H1 (cell line): Measurements from ENCODE around the gene PIK3R4. TPM values are rescaled to one million over a fixed set of nuclear protein-coding genes. Genes with fewer than 3 reads are reported as not detected.

ENCODE experiments used
- CTCF ChIA-PET: fragments of 300-600 bp; sonication (Branson Sonifier 250); formaldehyde crosslinking; loops from one replicate; lab custom pipeline; 2021; ENCODE audit not compliant: partially characterized antibody; lab: Charles Lee
- POLR2A ChIA-PET: fragments of 300-600 bp; sonication (Branson Sonifier 250); formaldehyde crosslinking; loops from one replicate; lab custom pipeline; 2021; ENCODE audit warnings: inconsistent platforms; ENCODE audit not compliant: partially characterized antibody; lab: Charles Lee
- DNase-seq, 2 experiments: peaks; one replicate each; pipeline versions ENCODE4 v3.0.0 to v3.0.0-alpha.2; 2010 to 2022; ENCODE audit warnings: low spot score in 2 of 2, low read depth in 1 of 2, mixed read lengths in 1 of 2
- FAIRE-seq: peaks from 2 replicates; lab custom pipeline; 2011; peaks lifted over from hg19 to GRCh38; lab: Jason Lieb, UNC
- H2AFZ ChIP-seq: 2 replicates; pipeline ENCODE4 v1.8.1; 2012; ENCODE audit warnings: low read length, inconsistent platforms
- H2AK5ac ChIP-seq: 2 replicates; pipeline ENCODE4 v1.6.1; 2013; ENCODE audit warnings: low read depth, low read length
- H2BK120ac ChIP-seq: replicated peaks from 2 replicates; pipeline ENCODE3; 2013; ENCODE audit warnings: low read depth, low read length, inconsistent platforms
- H2BK12ac ChIP-seq: 2 replicates; pipeline ENCODE4 v1.6.1; 2013; ENCODE audit warnings: low read depth, low read length
- H2BK15ac ChIP-seq: 2 replicates; pipeline ENCODE4 v1.6.1; 2013; ENCODE audit warnings: low read length
- H2BK20ac ChIP-seq: 2 replicates; pipeline ENCODE4 v1.6.1; 2013; ENCODE audit warnings: low read length
- H2BK5ac ChIP-seq: 2 replicates; pipeline ENCODE4 v1.6.1; 2013; ENCODE audit warnings: low read depth, low read length
- H3K14ac ChIP-seq: 2 replicates; pipeline ENCODE4 v1.6.1; 2013; ENCODE audit warnings: inconsistent platforms; ENCODE audit not compliant: insufficient read length
- H3K18ac ChIP-seq: 2 replicates; pipeline ENCODE4 v1.6.1; 2013; ENCODE audit warnings: low read length; ENCODE audit errors: extremely low read depth
- H3K23ac ChIP-seq: 2 replicates; pipeline ENCODE4 v1.6.1; 2013; ENCODE audit warnings: inconsistent platforms; ENCODE audit not compliant: insufficient read length
- H3K23me2 ChIP-seq: 2 replicates; pipeline ENCODE4 v1.6.1; 2013; ENCODE audit warnings: low read depth, low read length
- H3K27ac ChIP-seq: 2 replicates; pipeline ENCODE4 v1.6.1; 2011; ENCODE audit warnings: low read depth, low read length, inconsistent platforms
- H3K27me3 ChIP-seq, 4 experiments: replicated peaks in 1 of 4; 1 replicate in 1 of 4; 2 replicates in 3 of 4; pipeline versions ENCODE4 v1.6.1 to v1.8.1; 2011 to 2013; ENCODE audit warnings: low read length in 3 of 4, mild to moderate bottlenecking in 3 of 4, inconsistent platforms in 2 of 4, mixed read lengths in 2 of 4, moderate library complexity in 1 of 4; ENCODE audit not compliant: control insufficient read depth in 3 of 4, insufficient read depth in 3 of 4; ENCODE audit errors: extremely low read depth in 1 of 4
- H3K36me3 ChIP-seq, 4 experiments: 2 replicates each; pipeline versions ENCODE4 v1.6.1 to v1.8.1; 2011 to 2013; ENCODE audit warnings: mild to moderate bottlenecking in 4 of 4, low read length in 3 of 4, moderate library complexity in 2 of 4, control low read depth in 1 of 4, inconsistent platforms in 1 of 4; ENCODE audit not compliant: insufficient read depth in 4 of 4, control insufficient read depth in 2 of 4
- H3K4ac ChIP-seq: replicated peaks from 2 replicates; pipeline ENCODE3; 2013; ENCODE audit warnings: low read length, low read depth, mixed read lengths, inconsistent platforms; ENCODE audit not compliant: insufficient read length
- H3K4me1 ChIP-seq, 4 experiments: replicated peaks in 1 of 4; 1 replicate in 1 of 4; 2 replicates in 3 of 4; pipeline versions ENCODE4 v1.6.1 to v1.8.1; 2011 to 2013; ENCODE audit warnings: low read length in 3 of 4, inconsistent platforms in 2 of 4, mixed read lengths in 1 of 4; ENCODE audit not compliant: insufficient read depth in 4 of 4, control insufficient read depth in 3 of 4
- H3K4me2 ChIP-seq, 2 experiments: 2 replicates each; pipeline versions ENCODE4 v1.6.1 to v1.8.1; 2011 to 2013; ENCODE audit warnings: low read depth in 2 of 2, low read length in 2 of 2, control low read depth in 1 of 2, inconsistent platforms in 1 of 2, mild to moderate bottlenecking in 1 of 2; ENCODE audit not compliant: insufficient read depth in 1 of 2
- H3K4me3 ChIP-seq, 4 experiments: fragments of 200-600, 300-600 bp in 1 of 4; sonication (generic), shearing (Covaris generic), sonication (Bioruptor Twin) in 1 of 4; 2 replicates each; pipeline versions ENCODE4 v1.5.1 to v1.8.1; 2011 to 2016; ENCODE audit warnings: low read length in 4 of 4, low read depth in 3 of 4, control low read depth in 2 of 4, inconsistent platforms in 2 of 4, mild to moderate bottlenecking in 2 of 4, mixed read lengths in 1 of 4, moderate library complexity in 1 of 4; ENCODE audit not compliant: insufficient read depth in 2 of 4; ENCODE audit errors: extremely low read depth in 1 of 4
- H3K56ac ChIP-seq: replicated peaks from 2 replicates; pipeline ENCODE3; 2013; ENCODE audit warnings: low read depth, mild to moderate bottlenecking, mixed read lengths, low read length, inconsistent platforms; ENCODE audit not compliant: insufficient read length
- H3K79me1 ChIP-seq: 2 replicates; pipeline ENCODE4 v1.6.1; 2013; ENCODE audit warnings: low read depth, low read length, control low read depth
- H3K79me2 ChIP-seq, 2 experiments: 2 replicates each; pipeline versions ENCODE4 v1.6.1 to v1.8.1; 2012 to 2013; ENCODE audit warnings: low read length in 2 of 2, mild to moderate bottlenecking in 2 of 2, inconsistent platforms in 1 of 2; ENCODE audit not compliant: insufficient read depth in 2 of 2, control insufficient read depth in 1 of 2
- H3K9ac ChIP-seq, 4 experiments: replicated peaks in 1 of 4; 1 replicate in 1 of 4; 2 replicates in 3 of 4; pipeline versions ENCODE4 v1.6.1 to v1.8.1; 2011 to 2013; ENCODE audit warnings: low read depth in 3 of 4, low read length in 3 of 4, control low read depth in 2 of 4, mild to moderate bottlenecking in 2 of 4, moderate library complexity in 2 of 4, inconsistent platforms in 1 of 4; ENCODE audit errors: extremely low read depth in 1 of 4
- H3K9me3 ChIP-seq, 2 experiments: 2 replicates each; pipeline versions ENCODE4 v1.6.1 to v1.8.1; 2012 to 2013; ENCODE audit warnings: mild to moderate bottlenecking in 2 of 2, moderate library complexity in 2 of 2, control low read depth in 1 of 2, inconsistent platforms in 1 of 2, low read depth in 1 of 2, low read length in 1 of 2, mixed read lengths in 1 of 2; ENCODE audit not compliant: insufficient read depth in 2 of 2
- H4K20me1 ChIP-seq, 2 experiments: replicated peaks in 1 of 2; 2 replicates each; pipeline versions ENCODE3 to v1.8.1; 2011 to 2013; ENCODE audit warnings: inconsistent platforms in 2 of 2, low read length in 2 of 2, mild to moderate bottlenecking in 1 of 2; ENCODE audit not compliant: insufficient read depth in 2 of 2, control insufficient read depth in 1 of 2
- H4K5ac ChIP-seq: 2 replicates; pipeline ENCODE4 v1.6.1; 2013; ENCODE audit warnings: low read length, low read depth, mixed read lengths, inconsistent platforms; ENCODE audit not compliant: insufficient read length
- H4K8ac ChIP-seq: 2 replicates; pipeline ENCODE4 v1.8.0; 2013; ENCODE audit warnings: mild to moderate bottlenecking, moderate library complexity, low read length, inconsistent platforms; ENCODE audit not compliant: insufficient read depth; ENCODE audit errors: extremely low read depth
- H4K91ac ChIP-seq: replicated peaks from 2 replicates; pipeline ENCODE3; 2013; ENCODE audit warnings: low read length, mixed read lengths, inconsistent platforms; ENCODE audit not compliant: insufficient read length
- BCL11A ChIP-seq, 2 experiments: IDR thresholded peaks; one replicate each; pipeline ENCODE4 v1.6.1; 2011; ENCODE audit warnings: low read depth in 2 of 2, low read length in 2 of 2, mild to moderate bottlenecking in 2 of 2
- CBX5 ChIP-seq: fragments of 300-800, 300-1000 bp; sonication (generic); IDR thresholded peaks from 2 replicates; pipeline ENCODE4 v1.7.1; 2016; ENCODE audit warnings: antibody characterized with exemption, low read length, low read depth
- CHD1 ChIP-seq: IDR thresholded peaks from 2 replicates; pipeline ENCODE4 v1.6.1; 2012; ENCODE audit warnings: low read depth, low read length, improper control_type of control experiment
- FOSL1 ChIP-seq: IDR thresholded peaks from 2 replicates; pipeline ENCODE4 v1.6.1; 2011; ENCODE audit warnings: mild to moderate bottlenecking, low read depth, low read length, moderate library complexity; ENCODE audit not compliant: insufficient read depth
- GABPA ChIP-seq: IDR thresholded peaks from 2 replicates; pipeline ENCODE4 v1.6.1; 2011; ENCODE audit warnings: mild to moderate bottlenecking, low read length, moderate library complexity, borderline replicate concordance; ENCODE audit not compliant: insufficient read depth
- KDM4A ChIP-seq: IDR thresholded peaks from one replicate; pipeline ENCODE4 v1.7.1; 2012; ENCODE audit warnings: low read depth, mild to moderate bottlenecking, moderate library complexity, low read length, inconsistent platforms; ENCODE audit not compliant: severe bottlenecking
- NRF1 ChIP-seq: IDR thresholded peaks from 2 replicates; pipeline ENCODE4 v1.6.1; 2011; ENCODE audit warnings: mild to moderate bottlenecking, low read depth, low read length, improper control_type of control experiment
- RXRA ChIP-seq: IDR thresholded peaks from 2 replicates; pipeline ENCODE4 v1.6.1; 2011; ENCODE audit warnings: low read depth, mild to moderate bottlenecking, low read length, moderate library complexity; ENCODE audit not compliant: insufficient read depth
- SAP30 ChIP-seq: fragments of 300-600 bp; sonication (generic); IDR thresholded peaks from 2 replicates; pipeline ENCODE4 v1.7.1; 2012; ENCODE audit warnings: low read length, moderate library complexity, mild to moderate bottlenecking, inconsistent platforms; ENCODE audit not compliant: insufficient read depth, insufficient replicate concordance
- SP1 ChIP-seq: IDR thresholded peaks from 2 replicates; pipeline ENCODE4 v1.6.1; 2011; ENCODE audit warnings: low read depth, low read length
- SP4 ChIP-seq: IDR thresholded peaks from 2 replicates; pipeline ENCODE4 v1.6.1; 2012; ENCODE audit warnings: low read length, inconsistent platforms
- SRF ChIP-seq: IDR thresholded peaks from 2 replicates; pipeline ENCODE4 v1.6.1; 2011; ENCODE audit warnings: mild to moderate bottlenecking, low read depth, low read length, moderate library complexity
- TAF1 ChIP-seq: IDR thresholded peaks from 2 replicates; pipeline ENCODE4 v1.6.1; 2011; ENCODE audit warnings: mild to moderate bottlenecking, low read depth, low read length
- TAF7 ChIP-seq: optimal IDR thresholded peaks from 2 replicates; pipeline ENCODE3; 2011; ENCODE audit warnings: low read depth, mild to moderate bottlenecking, inconsistent platforms, low read length, moderate library complexity, borderline replicate concordance
- WGBS, 2 experiments: shearing (Covaris generic) in 1 of 2; methylation state at CpG; one replicate each; pipeline versions ENCODE4 v1.1.6 to v1.1.7; 2013 to 2015; ENCODE audit warnings: low lambda C conversion rate in 2 of 2, mixed read lengths in 2 of 2, inconsistent platforms in 1 of 2, low coverage in 1 of 2, missing lambda C conversion rate in 1 of 2; ENCODE audit not compliant: insufficient replicate concordance in 2 of 2, insufficient coverage in 1 of 2, insufficient read length in 1 of 2; ENCODE audit errors: extremely low coverage in 1 of 2, missing lambda C conversion rate in 1 of 2; 5-methylcytosine and 5-hydroxymethylcytosine counted together
- polyA plus RNA-seq, 7 experiments: library from polyadenylated mRNA; depleted of rRNA in 3 of 7; stranded (reverse) in 5 of 7; unstranded in 2 of 7; fragments of >200 nt in 5 of 7; fragments of 200-250 nt in 2 of 7; gene quantifications; 1 replicate in 5 of 7; 2 replicates in 1 of 7; 4 replicates in 1 of 7; pipeline versions ENCODE4 v1.2.1 to v1.2.3, GENCODE V29; 2011 to 2013; ENCODE audit warnings: missing spikeins in 2 of 7, mixed read lengths in 2 of 7
- total RNA-seq: library from RNA; stranded (reverse); fragmentation: NEBNext Ultra II Directional; extraction: Animal tissue kit (Norgen Biotek cat#: 25700); gene quantifications from 2 replicates; pipeline ENCODE4 v1.2.1, GENCODE V29; 2021

Gene PIK3R4
- total and polyA plus RNA-seq, 2 of the 8 experiments (the other 6 are each of a cell fraction or from before 2014, with no cell fraction given) = 43.8 to 87.4 TPM

DNA sequence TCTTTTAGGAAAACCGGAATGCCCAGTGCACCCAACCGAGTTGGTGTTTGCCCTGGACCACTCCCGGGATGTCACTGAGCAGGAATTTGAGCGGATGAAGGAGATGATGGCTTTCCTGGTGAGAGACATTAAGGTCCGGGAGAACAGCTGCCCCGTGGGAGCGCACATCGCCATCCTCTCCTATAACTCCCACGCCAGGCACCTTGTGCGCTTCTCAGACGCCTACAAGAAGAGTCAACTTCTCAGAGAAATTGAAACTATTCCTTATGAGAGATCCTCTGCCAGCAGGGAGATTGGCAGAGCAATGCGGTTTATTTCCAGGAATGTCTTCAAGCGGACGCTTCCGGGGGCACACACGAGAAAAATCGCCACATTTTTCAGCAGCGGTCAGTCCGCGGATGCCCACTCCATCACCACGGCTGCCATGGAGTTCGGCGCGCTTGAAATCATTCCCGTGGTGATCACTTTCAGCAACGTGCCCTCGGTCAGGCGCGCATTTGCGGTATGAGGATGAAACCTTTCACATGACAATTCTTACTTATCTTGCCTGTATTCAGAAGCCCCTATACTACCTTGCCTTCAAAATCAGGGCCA, 97.5 kb downstream of the PIK3R4 start:
- CTCF ChIA-PET = interaction anchor here (0.7 kb wide), 1 partner anchor 9 kb away, joined by 3 read pairs; no protein-coding TSS in a partner anchor
- no peaks in the 10 kb centered on the region for H3K79me1 ChIP-seq
- no peak for DNase-seq
- H3K14ac ChIP-seq = no peak overlapping the region
- POLR2A ChIA-PET = interaction anchor here (0.6 kb wide), 1 partner anchor 23 kb away, joined by 5 read pairs; no protein-coding TSS in a partner anchor
- no peak overlapping the region for H2BK12ac ChIP-seq
- H4K91ac ChIP-seq = no peak overlapping the region
- no peak overlapping the region for H2AK5ac ChIP-seq
- H4K8ac ChIP-seq = no peak overlapping the region
- no peak overlapping the region for H2BK15ac ChIP-seq
- no peaks in the 10 kb centered on the region for H4K20me1 ChIP-seq
- H3K23me2 ChIP-seq = no peaks in the 10 kb centered on the region
- H3K4me2 ChIP-seq = no peak overlapping the region
- H2AFZ ChIP-seq = no peak overlapping the region
- no peak overlapping the region for H3K4ac ChIP-seq
- no peak overlapping the region for H2BK5ac ChIP-seq
- H3K4me1 ChIP-seq = no peaks in the 10 kb centered on the region
- no peak overlapping the region for H3K4me3 ChIP-seq
- FAIRE-seq = no peak
- H3K18ac ChIP-seq = no peak overlapping the region
- H3K23ac ChIP-seq = no peak overlapping the region
- no peaks in the 10 kb centered on the region for H3K79me2 ChIP-seq
- no peak overlapping the region for H2BK20ac ChIP-seq
- H3K36me3 ChIP-seq = no peaks in the 10 kb centered on the region
- H3K9ac ChIP-seq = no peak overlapping the region
- H2BK120ac ChIP-seq = no peak overlapping the region
- H3K56ac ChIP-seq = no peak overlapping the region
- no peak overlapping the region for H4K5ac ChIP-seq
- H3K27ac ChIP-seq = no peak overlapping the region
- H3K27me3 ChIP-seq = no peaks in the 10 kb centered on the region
- 94% methylated on average over 30 of the region's 30 CpGs; no CpG with 5 or more reads in 1 of the 2 experiments for WGBS, 2 experiments
- H3K9me3 ChIP-seq = no peaks in the 10 kb centered on the region
- TF ChIP-seq NRF1 (no peak), RXRA (no peak), KDM4A (no peak), SAP30 (no peak), SRF (no peak), TAF1 (no peak), CHD1 (no peak), FOSL1 (no peak), TAF7 (no peak), SP4 (no peak), GABPA (no peak), BCL11A (IDR thresholded peaks at IDR 0.05; ENCODE audit: low read depth in 2 of 2, low read length in 2 of 2) (no peak), CBX5 (no peak), SP1 (no peak)
